OCI-M2 (cell line): ENCODE measurements around the gene TMEM8B.
"Not testable (repeated sequence)": the region's sequence is repeated elsewhere in the genome, so short reads cannot be mapped to it uniquely, and the experiment has no call there.

Experiments
- DNase-seq: peaks from one replicate; lab custom pipeline; 2025; ENCODE audit not compliant: unreplicated experiment; lab: John Stamatoyannopoulos, UW

The TMEM8B gene

DNA sequence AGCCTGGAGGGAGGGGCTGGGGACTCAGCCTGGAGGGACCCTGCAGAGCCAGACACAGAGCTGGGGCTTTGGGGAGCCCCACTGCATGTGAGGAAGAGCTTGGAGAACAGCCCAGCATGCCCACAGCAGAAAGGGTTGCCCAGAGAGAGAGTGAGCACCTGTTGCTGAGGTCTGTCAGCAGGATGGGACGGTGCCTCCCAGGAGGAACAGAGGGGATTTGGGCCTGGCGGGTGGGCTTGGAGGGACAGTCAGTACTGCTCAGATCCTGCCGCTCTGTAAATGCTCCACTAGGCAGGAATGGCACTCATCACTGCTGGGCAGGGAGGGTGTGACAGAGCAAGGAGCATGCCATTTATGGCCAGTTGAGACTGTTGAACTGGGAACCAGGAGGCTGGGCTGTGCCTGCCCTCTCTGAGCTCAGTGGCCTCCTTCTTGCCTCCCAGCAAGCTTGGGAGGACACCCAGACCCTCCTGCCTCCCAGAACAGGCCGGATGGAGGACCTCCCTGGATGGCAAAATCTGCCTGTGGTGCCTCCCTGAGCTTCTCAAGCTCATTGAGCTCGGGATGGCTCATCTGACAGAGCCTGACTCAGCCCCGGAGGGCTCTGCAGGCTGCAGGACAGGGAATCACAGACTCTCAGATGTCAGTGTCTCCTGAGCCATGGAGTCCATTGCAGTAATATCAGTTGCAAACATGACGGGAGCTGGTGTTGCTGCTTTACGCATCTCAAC, 76.2 kb downstream of the TMEM8B start:
- no peak for DNase-seq

DNA sequence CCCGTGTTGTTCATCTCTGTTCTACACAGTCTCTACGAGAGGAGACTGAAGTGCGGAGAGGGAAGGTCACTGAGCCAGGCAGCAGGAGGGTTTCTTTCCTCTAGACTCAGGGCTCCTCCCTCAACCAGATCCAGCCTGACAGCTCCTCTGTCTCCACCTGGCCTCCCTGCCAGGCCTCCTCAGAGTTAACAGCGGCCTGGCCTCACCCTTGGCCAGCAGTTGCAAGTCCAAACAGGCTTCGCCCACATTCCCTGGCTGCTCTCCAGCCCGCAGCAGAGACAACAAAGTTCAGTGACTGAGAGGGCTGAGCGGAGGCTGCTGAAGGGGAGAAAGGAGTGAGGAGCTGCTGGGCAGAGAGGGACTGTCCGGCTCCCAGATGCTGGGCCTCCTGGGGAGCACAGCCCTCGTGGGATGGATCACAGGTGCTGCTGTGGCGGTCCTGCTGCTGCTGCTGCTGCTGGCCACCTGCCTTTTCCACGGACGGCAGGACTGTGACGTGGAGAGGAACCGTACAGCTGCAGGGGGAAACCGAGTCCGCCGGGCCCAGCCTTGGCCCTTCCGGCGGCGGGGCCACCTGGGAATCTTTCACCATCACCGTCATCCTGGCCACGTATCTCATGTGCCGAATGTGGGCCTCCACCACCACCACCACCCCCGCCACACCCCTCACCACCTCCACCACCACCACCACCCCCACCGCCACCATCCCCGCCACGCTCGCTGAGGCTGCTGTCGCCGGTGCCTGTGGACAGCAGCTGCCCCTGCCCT, 77.1 kb downstream of the TMEM8B start, which contains the start of gene HRCT1:
TSS of gene HRCT1 (plus strand) at position 291 of the 768 bp plus-strand sequence. CDS start at position 377, 86 bp downstream.
- no peak for DNase-seq

DNA sequence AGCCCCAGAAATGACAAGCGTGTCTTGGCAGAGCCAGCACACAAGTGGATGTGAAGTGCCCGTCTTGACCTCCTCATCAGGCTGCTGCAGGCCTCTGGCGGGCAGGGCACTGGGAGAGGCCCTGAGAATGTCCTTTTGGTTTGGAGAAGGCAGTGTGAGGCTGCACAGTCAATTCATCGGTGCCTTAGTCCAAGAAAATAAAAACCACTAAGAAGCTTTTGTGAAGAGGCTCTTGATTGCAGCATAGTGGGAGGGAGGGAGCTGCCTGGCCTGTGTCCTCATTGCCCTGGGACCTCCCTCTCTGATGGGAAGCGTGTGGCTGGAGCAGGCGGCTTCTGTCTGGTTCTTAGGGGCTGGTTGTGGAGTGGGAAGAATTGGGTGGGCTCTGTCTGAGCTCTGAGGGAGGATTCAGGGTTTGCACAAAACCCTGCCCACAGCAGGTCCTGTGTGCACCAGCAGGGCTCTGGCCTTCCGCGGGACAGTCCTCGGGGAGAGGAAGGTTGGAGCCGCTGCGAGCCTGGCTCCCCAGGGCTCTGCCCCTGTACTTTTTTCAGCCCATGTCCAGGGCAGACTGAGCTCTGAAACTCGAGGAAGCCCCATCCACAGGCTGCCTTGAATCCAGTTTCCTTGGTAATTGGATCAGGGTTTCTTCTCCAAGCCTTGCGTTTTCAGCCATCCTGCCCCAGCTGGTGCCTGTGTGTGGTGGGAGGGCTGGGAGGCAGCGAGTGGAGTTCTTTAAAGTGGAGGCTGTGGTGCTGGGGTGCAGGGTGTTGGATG, 78.1 kb downstream of the TMEM8B start:
- no peak for DNase-seq

DNA sequence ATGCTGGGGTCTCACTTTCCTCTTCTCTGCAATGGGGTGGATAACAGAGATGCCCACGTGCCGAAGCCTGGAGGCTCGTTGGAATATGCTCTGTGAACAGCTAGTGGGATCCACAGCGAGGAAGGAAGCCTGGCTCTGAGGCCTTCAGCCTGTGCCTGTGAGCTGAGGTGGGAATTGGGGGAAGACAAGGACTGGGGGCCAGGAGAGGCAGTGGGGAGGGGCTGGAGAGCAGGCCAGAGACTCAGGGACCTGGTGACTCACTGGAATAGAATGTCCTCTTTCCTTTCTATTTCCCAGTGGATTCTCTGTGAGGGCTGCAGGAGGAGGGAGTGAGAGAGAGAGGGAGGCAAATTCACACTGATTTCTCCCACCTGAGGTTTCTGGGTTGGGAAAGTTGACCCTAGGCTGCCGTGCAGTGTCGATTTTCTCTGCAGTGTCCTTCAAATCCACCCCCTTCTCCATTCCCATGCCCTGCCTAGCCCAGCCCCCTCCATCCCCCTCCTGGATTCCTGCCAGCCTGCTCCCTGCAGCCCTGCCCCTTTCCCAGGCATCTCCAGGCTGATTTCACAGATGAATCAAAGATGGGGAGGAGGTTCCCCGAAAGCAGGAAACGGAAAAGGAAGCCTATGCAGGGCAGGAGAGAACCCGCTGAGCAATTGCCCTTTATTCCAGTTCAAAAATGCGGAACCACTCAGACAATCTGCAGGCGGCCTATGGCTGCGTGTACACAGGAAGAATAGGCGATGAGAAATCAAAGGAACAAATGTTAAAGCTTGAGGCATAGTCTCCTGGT, 78.9 kb downstream of the TMEM8B start:
- DNase-seq, result no peak

DNA sequence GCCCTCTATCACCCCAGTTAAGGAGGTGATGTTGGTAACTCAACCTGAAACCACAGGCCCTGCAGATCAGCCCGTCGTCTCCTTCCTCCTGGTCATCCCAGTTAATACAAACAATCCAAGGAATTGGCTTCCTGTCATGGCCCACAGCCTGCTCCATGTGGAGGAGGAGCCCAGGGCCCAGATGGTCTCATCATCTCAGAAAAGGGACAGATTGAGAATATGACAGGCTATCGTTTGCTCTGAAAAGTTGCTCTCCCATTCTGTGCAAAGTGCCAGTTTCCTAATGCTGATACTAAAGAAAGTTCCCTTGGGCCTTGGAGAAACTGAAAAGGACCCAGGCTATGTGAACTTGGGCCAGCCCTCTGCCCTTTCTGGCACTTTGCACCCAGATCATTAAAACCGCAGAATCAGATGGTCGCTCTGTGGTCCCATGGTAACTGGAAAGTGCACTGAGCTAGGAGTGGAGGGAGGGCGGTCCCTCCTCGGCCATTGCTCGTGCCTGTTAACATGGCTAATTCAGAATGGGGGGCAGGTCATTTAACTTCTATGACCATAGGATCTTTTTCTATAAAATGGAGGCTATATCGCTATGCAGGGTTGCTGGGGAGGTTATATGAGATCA, 79.6 kb downstream of the TMEM8B start:
- no peak for DNase-seq

DNA sequence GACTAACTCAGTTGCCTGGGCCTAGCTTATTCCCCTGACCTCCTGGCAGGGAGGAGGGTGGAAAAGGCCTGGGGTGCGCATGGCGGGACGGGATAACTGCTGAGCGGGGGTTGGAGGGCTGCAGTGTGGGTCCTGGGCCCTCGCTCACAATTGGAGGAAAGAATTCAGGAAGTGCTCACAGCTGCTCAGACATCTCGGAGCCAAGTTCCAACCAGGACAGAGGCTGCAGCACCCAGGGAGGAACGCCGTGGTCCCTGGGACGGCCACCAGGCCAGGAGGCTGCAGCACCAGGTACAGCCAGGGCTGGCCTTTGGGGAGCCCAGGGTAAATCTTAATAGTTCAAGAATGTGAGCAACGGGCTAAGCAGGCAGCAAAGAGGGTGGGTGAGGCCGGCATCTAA, 80.2 kb downstream of the TMEM8B start, which contains the start of gene SPAAR:
TSS of gene SPAAR (plus strand) at position 217 of the 400 bp plus-strand sequence. CDS start 974 bp downstream, outside the sequence.
- no peak for DNase-seq

DNA sequence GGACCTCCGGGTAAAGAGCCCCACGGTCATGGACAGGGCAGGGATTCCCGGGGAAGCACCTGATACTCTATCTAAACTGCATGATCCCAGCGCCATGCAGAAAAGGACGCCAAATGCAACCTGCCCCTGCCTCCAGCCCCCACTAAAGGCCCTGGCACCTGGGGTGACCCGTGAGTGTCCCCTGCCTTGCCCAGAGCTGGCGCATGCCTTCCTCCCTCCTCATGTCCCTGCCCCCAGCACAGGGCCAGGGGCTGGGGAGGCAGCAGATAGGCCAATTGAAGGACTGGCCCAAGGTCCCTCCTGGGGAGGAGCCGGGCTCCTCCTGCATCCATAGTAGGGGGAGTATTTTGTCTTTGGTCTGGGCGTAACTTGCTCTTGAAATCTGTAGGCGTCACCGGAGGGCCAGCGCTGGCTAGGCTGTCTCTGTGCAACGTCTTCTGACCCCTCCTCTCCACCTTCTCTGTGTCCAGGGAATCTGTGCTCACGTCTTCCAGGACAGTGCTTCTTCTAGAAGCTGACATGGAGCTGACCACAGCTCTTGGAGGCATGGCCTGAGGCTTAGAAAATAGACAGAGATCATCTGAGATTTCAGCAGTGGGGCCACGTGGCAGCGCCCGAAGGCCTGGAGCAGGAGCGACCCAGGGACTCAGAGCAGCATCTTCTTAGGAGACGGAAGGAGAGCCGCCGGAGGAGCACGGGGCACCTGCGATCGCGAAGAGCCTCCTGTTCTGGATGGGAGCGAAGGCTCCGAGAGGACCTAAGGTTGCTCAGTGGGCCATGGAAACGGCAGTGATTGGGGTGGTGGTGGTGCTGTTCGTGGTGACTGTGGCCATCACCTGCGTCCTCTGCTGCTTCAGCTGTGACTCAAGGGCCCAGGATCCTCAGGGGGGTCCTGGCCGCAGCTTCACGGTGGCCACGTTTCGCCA, 80.9 kb downstream of the TMEM8B start:
- DNase-seq, result no peak

DNA sequence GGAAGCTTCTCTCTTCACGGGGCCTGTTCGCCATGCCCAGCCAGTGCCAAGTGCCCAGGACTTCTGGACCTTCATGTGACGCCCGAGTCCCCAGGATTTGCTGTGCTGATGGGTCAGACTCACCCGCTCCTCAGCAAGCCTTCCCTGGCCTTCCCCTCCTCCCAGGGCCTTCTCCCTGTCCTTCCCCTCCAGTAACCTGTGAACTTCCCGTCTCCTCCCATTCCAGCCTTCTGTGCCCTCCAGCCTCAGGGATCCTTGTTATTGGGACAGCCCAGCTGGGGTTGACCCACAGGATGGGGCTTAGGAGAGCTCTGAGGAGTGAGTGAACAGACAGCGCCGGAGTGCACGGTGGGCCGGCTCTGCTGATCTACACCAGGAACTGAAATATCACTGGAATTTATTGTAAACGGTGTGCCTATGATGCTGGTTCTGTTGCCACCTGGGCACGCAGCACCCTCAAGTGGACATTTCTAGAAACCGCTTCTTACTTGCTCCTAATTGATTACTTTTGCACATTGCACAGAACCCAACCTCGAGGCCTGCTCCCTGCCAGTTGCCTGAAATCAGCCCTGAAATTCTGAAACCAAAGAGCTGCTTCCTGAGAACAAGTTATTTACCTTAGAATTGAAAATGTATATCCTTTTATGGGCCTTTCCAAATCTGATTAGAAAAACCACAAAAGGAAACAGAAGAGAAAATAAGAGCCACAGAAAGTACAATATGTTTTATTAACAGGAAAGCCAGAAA, 81.8 kb downstream of the TMEM8B start:
- no peak for DNase-seq

DNA sequence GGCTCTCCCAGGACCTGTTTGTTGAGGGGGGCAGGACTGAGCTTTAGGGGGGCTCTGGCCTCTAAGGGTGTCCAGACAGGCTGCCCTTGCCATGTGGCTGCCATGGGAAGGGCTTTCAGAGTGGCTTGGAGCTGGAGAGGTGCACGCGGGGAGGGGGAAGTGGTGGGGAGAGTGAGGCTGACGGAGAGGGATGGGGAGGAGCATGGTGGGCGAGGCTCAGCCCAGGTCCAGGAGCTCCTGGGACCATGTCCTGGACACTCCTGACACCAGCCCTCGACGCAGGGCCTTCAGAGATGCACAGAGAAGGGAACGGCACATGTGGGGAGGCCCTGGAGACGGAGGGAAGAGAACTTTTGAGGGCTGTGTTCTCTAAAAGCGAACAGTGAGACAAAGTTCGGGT, 82.7 kb downstream of the TMEM8B start:
- DNase-seq, result no peak

DNA sequence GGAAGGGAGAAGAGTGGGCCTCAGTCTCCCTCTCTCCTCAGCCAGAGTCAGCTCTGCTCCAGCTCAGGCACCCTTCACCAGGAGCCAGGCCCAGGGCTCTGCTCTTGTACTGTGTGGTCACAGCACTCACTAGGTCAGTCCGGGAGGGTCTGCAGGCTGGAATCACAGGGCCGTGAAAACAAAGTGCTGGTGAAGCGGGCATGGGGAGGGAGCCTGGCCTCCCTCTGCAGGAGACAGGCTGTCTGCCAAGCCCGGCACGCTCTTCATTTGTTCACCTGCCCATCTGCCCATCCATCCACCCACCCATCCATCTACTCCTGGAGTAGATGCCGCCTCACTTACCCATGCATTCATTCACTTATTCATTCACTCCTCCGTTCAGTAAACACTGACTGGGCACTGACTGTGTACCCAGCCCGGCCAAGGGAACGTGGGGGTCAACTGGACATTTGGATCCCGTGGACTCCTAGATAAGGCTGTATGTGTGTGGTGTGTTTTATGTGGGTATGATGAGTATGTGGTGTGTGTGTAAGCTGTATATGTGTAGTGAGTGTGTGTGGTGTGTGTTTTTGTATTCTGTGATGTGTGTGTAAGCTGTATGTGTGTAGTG, 83.9 kb downstream of the TMEM8B start:
- no peak for DNase-seq

DNA sequence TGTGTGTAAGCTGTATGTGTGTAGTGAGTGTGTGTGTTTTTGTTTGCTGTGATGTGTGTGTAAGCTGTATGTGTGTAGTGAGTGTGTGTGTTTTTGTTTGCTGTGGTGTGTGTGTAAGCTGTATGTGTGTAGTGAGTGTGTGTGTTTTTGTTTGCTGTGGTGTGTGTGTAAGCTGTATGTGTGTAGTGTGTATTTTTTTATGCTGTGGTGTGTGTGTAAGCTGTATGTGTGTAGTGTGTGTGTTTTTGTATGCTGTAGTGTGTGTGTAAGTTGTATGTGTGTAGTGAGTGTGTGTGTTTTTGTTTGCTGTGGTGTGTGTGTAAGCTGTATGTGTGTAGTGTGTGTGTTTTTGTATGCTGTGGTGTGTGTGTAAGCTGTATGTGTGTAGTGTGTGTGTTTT, 84.4 kb downstream of the TMEM8B start:
- DNase-seq, result not testable (repeated sequence)

DNA sequence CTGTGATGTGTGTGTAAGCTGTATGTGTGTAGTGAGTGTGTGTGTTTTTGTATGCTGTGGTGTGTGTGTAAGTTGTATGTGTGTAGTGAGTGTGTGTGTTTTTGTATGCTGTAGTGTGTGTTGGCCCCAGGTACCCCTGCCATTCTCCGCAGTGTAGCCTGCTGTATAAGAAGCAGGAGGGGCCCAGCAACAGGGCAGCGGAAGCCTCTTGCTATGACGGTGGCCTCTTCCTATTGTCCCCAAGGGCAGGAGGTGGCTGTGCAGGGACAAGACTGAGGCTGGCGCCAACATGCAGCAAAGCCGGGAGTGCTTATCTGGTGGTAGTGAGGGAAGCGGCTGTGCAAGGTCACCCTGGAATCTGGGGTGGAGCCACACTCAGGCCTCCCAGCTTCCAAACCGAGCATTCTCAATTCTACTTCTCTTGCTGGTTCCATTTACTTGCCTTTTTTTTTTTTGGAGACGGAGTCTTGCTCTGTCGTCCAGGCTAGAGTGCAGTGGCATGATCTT, 85.3 kb downstream of the TMEM8B start:
- DNase-seq, result no peak
